T-helper 2 cell treated with Interferon-gamma antibody and Interleukin-4, amounts not matched to agents 100 ng/mL and 5 ng/mL, for 36 hours (primary cell): ENCODE results near the gene ZNF212. TPM values are rescaled to one million over a fixed set of nuclear protein-coding genes. Genes with fewer than 3 reads are reported as not detected.
"Not testable (repeated sequence)": the region's sequence is repeated elsewhere in the genome, so short reads cannot be mapped to it uniquely, and the experiment has no call there.

Experiments used
- intact Hi-C: fragments of 100-400 bp; cut with micrococcal nuclease; formaldehyde crosslinking; loops from one replicate; pipeline ENCODE4 v1.15.1; 2023
- total RNA-seq: library from RNA; stranded (reverse); gene quantifications from 2 replicates; pipeline ENCODE4 v1.2.3, GENCODE V29; 2022

The ZNF212 gene
- total RNA-seq, 1 donor from 2014 or later: 10.2 TPM

DNA sequence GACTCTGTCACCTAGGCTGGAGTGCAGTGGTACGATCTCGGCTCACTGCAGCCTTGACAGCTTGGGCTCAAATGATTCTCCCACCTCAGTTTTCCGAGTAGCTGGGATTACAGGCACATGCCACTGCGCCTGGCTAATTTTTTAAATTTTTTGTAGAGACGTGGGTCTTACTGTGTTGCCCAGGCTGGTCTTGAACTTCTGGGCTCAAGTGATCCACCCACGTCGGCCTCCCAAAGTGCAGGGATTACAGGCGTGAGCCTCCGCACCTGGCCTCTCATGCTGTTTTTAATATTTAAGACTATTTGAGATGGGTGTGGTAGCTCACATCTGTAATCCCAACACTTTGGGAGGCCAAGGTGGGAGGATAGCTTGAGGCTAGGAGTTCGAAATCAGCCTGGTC lies 12.1 kb downstream of the ZNF212 start:
- intact Hi-C loops: not testable (repeated sequence)

GRCh38 chr7:149252378-149252777 lies 12.9 kb downstream of the ZNF212 start:
- intact Hi-C loops: no loop called here

DNA sequence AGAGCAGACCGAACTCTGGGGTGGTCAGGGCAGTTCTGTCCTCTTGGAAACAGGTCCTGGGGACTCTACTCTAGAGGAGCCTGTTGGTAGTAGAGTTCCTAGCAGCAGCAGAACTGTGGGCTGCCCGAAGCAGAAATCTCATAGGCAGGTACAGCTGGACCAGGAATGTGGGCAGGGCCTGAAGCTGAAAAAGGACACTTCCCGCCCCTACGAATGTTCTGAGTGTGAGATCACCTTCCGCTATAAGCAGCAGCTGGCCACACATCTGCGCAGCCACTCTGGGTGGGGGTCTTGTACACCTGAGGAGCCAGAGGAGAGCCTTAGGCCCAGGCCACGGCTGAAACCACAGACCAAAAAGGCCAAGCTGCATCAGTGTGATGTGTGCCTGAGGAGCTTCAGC lies 14.2 kb downstream of the ZNF212 start:
- intact Hi-C loops: no loop called here

DNA sequence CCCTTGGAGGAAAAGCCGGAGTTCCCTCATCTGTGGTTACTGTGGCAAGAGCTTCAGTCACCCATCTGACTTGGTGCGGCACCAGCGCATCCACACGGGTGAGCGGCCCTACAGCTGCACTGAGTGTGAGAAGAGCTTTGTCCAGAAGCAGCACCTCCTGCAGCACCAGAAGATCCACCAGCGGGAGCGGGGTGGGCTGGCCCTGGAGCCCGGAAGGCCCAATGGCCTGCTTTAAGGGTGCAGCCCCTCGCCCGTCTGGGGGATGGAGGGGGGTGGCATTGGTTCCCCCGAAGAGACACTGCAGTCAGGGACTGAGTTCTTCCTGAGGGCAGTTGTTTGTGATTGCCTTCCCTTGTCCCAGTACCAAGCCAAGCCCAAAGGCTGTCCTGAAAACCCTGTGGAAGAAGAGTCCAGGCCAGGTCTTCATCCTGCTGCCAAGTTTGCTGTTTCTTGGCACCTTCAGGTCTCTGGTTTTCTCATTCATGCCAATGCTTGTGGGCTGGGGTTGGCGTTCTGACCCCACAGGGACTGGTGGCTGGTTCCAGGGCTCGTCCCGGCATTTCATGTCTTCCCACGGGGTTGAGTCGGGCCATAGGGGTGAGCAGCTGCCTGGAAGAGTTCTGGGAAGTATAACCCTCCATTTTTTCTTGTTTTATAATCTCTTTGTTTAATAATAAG lies 14.9 kb downstream of the ZNF212 start:
- intact Hi-C loops: no loop called here

GRCh38 chr7:149255174-149255573 lies 15.7 kb downstream of the ZNF212 start:
- intact Hi-C loops: no loop called here

- intact Hi-C loops: no loop called here
These were observed 17.1 kb downstream of the ZNF212 start for GRCh38 chr7:149256568-149256967.

DNA sequence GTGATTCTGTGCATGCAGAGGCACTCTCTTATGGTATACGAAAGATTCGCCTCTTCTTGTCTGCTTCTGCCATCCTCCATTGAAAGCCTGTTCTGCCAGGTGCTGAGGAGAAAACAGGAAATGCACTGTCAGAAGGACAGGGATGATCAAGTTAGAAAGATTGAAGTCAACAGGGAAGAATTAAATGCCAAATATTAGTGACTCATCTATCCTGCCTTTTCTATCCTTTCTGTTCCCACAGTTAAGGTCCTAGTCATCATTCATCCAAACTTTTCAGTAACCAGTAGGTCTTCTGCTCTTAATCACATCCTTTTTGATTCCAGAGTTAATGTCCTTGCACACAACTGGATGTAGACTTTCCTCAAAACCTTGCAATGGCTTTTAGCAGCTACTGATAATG lies 17.7 kb downstream of the ZNF212 start:
- intact Hi-C loops: no loop called here

- intact Hi-C loops: no loop called here
These were observed 21.9 kb downstream of the ZNF212 start for GRCh38 chr7:149261316-149261828.

- intact Hi-C loops: loop anchor here (1.0 to 2.0 kb wide), 7 partner anchors 23 to 362 kb away; partner anchors contain the start of genes ZNF212, ZNF746 and ZNF786
These were observed 22.6 kb downstream of the ZNF212 start, which contains the start of gene ZNF783 for GRCh38 chr7:149261829-149262617. ZNF783 (plus strand) TSS chr7:149262196; CDS start chr7:149262334, 138 bp downstream.

GRCh38 chr7:149266451-149266850 lies 27.0 kb downstream of the ZNF212 start:
- intact Hi-C loops: no loop called here

DNA sequence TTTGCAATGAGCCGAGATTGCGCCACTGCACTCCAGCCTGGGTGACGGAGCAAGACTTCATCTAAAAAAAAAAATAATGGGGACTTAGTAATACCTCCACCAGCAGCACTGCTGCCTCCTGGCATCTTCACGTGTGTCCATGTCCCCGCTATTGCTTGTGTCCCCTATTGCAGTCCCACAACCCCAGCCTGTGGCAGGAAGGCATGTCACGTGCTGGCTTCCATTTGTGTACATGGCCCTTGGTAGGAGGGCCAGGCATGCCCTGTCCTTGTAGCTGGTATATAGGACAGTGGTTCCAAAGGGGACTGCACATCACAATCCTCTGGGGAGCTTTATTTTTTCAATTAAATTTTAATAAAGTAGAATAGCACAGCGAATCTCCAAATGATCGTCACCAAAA lies 28.3 kb downstream of the ZNF212 start:
- intact Hi-C loops: no loop called here

DNA sequence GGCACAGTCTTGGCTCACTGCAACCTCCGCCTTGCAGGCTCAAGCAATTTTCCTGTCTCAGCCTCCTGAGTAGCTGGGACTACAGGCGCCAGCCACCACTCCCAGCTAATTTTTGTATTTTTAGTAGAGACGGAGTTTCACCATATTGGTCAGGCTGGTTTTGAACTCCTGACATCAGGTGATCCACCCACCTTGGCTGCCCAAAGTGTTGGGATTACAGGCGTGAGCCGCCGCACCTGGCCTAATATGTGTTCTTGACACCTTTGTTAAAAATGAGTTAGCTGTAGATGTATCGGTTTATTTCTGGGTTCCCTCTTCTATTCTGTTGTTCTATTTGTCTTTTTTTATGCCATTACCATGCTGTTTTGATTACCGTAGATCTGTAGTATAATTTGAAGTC lies 35.0 kb downstream of the ZNF212 start:
- intact Hi-C loops: not testable (repeated sequence)

GRCh38 chr7:149277871-149278270 lies 38.4 kb downstream of the ZNF212 start:
- intact Hi-C loops: no loop called here

DNA sequence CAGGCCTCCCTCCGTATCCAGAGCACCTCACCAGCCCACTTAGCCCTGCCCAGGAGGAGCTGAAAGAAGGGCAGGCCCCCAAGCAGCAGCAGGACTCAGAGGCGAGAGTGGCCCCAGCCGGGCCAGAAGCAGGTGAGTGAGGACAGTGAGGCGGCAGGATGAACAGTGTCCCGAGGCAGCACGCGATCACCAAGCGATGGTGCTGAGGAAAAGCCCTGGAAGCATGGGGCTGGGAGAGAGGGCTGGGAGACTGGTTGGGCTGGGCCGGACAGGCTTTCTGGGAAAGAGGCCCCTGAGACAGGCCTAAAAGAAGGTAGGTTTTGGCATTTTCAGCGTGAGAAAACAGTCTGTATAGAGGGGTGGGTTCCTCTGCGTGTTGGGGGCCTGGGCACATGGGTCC lies 38.9 kb downstream of the ZNF212 start:
- intact Hi-C loops: no loop called here

DNA sequence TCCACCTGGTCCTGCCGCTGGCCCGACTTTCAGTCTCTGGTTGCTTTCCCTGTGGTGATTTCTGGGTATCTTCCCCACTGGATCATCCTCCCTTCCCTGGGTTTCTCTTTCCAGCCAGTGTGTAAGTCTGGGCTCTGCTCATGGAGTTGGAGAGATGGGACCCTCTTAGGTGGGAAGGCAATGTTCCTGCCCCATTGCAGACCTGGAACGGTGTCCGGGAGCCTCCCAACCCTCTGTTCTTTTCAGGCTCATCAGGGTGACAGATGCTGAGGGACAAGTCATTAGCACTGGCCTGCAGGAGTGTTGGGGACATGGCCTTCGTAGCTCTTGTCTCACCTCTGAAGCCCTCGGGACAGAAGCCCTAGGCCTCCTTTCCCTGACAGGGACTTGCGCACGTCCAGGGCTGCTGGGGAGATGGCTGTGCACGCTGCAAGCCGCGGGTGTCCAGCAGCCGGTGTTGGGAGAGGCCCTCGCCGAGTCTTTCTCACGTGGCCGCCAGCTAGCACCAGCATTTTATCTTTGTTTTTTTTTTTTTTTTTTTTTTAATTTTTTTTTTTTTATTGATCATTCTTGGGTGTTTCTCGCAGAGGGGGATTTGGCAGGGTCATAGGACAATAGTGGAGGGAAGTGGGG lies 39.8 kb downstream of the ZNF212 start:
- intact Hi-C loops: no loop called here

- intact Hi-C loops: loop anchor here (10.0 kb wide), 1 partner anchor 135 kb away; the partner anchor contains the start of gene ZNF398
These were observed 40.7 kb downstream of the ZNF212 start for GRCh38 chr7:149280151-149280550.

DNA sequence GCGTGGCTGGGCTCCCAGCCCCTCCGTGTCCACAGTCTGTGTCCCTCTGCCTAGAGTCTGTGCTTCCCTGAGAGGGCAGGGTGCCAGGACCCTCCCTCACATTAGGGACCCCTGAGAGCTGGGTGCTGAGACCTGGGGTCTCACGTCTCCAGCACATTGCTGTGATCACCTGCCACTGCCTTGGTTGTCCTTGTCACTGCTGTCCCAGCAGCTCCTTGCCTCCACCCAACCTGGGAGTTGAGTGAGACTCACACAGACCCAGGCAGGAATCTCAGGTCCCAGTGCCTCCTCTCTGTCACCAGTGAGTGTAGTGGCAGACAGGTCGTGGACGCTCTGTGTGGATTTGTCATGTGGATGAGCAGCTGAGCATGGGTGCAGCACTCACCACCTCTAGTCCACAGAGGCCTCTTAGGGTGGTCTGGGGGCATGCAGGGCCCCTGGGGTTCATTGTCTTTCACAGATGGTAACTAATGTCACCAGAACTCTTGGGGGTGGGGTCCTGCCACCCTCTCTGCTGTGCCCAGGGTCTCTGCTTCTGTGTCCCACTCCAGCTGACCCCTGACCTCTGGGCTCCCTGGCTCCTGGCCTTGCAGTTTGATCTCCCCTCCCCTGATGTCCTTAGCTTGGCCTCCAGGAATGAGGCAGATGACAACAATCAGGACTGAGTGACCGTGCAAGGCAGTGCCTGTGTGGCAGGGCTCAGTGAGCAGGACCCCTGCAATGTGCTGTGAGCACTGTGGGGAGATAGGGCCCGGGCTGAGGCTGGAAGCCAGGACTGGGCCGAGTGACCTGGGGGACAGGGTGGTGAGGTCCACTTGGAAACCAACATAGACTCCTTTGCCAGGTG lies 41.4 kb downstream of the ZNF212 start:
- intact Hi-C loops: loop anchor here (10.0 kb wide), 1 partner anchor 136 kb away; the partner anchor contains the start of gene ZNF398

DNA sequence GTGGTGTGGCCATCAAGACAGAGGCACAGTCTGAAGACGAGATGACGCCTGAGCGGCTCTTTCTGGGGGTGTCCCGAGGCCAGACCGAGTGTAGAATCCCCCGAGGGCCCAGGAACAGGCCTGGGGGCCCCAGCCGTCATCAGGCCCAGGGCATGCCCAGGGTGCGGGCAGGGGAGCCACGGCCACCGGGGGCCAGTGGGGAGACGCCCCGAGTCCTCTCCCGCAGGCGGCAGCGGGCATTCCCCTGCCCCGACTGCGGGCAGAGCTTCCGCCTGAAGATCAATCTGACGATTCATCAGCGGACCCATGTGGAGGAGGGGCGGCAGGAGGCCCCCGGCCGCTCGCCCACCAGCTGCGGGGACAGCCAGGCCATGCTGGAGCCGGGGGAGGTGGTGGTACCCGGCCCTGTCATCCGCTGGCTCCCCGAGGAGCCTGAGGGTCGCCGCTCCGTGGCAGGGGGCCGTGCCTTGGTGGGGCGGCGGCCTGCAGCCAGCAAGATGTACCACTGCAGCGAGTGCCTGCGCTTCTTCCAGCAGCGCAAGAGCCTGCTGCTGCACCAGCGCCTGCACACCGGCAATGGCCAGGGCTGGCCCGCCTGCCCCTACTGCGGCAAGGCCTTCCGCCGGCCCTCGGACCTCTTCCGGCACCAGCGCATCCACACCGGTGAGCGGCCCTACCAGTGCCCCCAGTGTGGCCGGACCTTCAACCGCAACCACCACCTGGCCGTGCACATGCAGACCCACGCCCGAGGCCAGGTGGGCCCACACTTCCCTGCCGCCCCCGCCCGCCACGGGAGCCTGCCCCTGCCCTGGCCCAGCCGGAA lies 42.3 kb downstream of the ZNF212 start:
- intact Hi-C loops: loop anchor here (10.0 kb wide), 1 partner anchor 137 kb away; the partner anchor contains the start of gene ZNF398

GRCh38 chr7:149282331-149282655 lies 42.8 kb downstream of the ZNF212 start:
- intact Hi-C loops: loop anchor here (10.0 kb wide), 1 partner anchor 137 kb away; the partner anchor contains the start of gene ZNF398

DNA sequence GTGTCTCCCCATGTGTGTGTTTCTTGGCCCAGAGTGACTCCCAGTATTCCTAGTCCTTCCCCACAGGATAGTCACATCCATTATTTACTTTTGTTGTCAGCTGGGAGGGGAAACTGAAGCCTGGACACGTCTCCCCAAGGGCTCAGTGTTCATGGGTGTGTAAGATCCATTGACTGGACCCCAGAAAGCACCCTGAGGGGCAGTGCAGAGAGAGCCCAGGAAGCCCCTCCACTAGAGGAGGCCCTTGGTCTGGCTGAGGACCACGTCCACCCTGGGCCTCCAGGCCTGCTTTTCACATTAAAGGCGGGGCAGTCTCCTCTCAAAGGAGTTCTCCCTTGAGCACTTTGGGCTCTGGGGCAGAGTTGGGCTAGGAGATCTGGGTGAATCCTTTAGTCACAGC lies 43.9 kb downstream of the ZNF212 start:
- intact Hi-C loops: loop anchor here (10.0 kb wide), 1 partner anchor 139 kb away; the partner anchor contains the start of gene ZNF398
